GM12874 (cell line): ENCODE results near the gene DEPP1.

ENCODE experiments used
- CTCF ChIP-seq: IDR thresholded peaks from 2 replicates; pipeline ENCODE4 v1.5.1; 2011; ENCODE audit warnings: low read depth, mild to moderate bottlenecking, control low read depth, low read length, moderate library complexity; ENCODE audit not compliant: insufficient read depth

Gene DEPP1

GRCh38 chr10:44995914-44996669, 17.5 kb upstream of the DEPP1 start:
- TF ChIP-seq CTCF = no peak

- TF ChIP-seq CTCF = no peak
Measured at GRCh38 chr10:44995581-44995913, 16.9 kb upstream of the DEPP1 start.

- no peak for TF ChIP-seq CTCF
Measured at GRCh38 chr10:44994752-44995530, 16.3 kb upstream of the DEPP1 start.

- TF ChIP-seq CTCF = no peak
Measured at GRCh38 chr10:44993922-44994751, 15.5 kb upstream of the DEPP1 start.

- no peak for TF ChIP-seq CTCF
Measured at GRCh38 chr10:44993226-44993921, 14.8 kb upstream of the DEPP1 start.

GRCh38 chr10:44992732-44993225, 14.2 kb upstream of the DEPP1 start:
- TF ChIP-seq CTCF = no peak
